Sciatic nerve (tissue), 2 donors: ENCODE data around the gene NFIA. TPM values are rescaled to one million over a fixed set of nuclear protein-coding genes. Genes with fewer than 3 reads are reported as not detected.
A peak's percentile ranks its signal among the peaks of the same experiment; 100 is the strongest.

Experiments used
- ATAC-seq: fragments of 200-7000 bp; cut with Tn5 transposase; one replicate; pipeline ENCODE4 v1.9.1; 2020; ENCODE audit warnings: mild to moderate bottlenecking, moderate library complexity
- DNase-seq: peaks from one replicate; pipeline ENCODE4 v3.0.0-alpha.2; 2020; ENCODE audit warnings: low spot score
- intact Hi-C: fragments of 100-400 bp; cut with DNase I; formaldehyde crosslinking; loops from one replicate; pipeline ENCODE4 v1.14.2; 2022
- total RNA-seq: library from RNA; stranded (reverse); fragmentation: NEBNext Ultra II Directional; extraction: Animal tissue kit (Norgen Biotek cat#: 25700); gene quantifications from one replicate; pipeline ENCODE4 v1.2.1, GENCODE V29; 2021
- donor health status: DM: no; HTN: no; CAD: no.
- donor health status: DM: no; HTN: no; CAD: no.

The NFIA gene
- total RNA-seq, 1 donor from 2014 or later, result 143 TPM

DNA sequence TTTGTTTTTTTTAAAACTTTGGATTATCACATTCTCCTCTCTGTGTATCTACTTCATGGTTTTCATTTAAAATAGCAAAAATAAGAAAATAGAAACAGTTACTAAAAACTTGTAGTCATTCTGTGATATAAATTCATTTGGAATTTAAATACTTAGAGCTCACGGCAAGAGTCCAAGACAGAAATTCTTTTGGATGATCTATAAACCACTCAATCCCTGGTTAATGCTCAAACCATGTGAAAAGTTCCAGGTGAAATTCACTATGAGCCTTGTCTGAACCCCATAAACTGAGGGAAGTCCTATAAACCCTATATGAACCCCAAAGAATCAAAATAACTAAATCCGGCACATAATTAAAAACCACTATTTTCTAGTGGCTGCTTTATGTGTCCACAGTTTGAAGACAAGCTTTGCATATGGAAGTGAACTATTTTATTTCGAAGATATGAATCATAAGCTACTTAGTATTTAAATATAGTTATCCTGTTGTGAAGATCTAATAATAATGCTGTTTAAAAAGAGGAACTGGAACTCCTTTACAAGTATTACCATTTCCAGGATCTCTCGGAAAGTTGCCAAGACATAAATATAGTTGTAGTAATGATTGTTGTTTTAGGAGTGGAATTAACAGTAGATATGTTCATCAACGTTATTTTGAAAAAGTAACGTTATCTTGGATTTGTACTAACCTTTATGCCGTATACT is 163.5 kb downstream of the NFIA start:
- intact Hi-C loops, result no loop called here
- DNase-seq (no peak), ATAC-seq (no peak)

DNA sequence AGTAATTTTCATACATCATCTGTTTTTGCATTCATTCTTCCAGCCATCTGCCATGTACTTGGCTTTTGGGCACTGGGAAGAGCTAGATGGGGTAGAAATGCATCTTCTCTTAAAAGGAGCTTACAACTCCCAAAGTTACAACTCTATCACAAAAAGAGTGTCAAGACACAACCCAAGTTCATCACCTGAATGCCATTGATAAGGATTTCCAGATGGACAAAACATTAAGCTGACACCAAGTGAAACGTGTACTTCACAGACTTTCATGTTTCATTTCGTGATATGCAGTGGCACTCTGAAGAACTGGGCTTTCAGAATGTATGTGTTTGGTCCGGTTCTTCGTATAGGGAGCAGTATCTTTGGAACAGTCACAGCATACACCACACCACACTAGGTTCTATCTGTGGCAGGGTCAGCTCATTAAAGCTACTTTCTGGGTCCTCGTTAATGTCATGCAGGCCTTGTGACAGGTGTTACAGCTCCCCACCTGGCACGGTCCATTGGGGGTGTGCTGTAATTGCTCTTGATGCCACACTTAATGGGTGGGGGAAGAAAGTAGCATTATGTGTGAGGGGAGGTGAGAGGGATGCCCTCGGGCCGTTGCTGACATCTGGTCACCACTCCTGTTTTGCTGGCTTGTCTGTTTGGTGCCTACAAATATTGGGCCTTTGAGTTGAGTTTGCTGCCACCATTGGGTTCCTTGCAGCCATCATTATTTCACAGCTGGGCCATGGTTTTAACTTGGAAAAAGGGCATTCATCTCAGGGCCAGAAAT is 164.9 kb downstream of the NFIA start:
- DNase-seq (no peak), ATAC-seq (no peak)
- intact Hi-C loops, result no loop called here

DNA sequence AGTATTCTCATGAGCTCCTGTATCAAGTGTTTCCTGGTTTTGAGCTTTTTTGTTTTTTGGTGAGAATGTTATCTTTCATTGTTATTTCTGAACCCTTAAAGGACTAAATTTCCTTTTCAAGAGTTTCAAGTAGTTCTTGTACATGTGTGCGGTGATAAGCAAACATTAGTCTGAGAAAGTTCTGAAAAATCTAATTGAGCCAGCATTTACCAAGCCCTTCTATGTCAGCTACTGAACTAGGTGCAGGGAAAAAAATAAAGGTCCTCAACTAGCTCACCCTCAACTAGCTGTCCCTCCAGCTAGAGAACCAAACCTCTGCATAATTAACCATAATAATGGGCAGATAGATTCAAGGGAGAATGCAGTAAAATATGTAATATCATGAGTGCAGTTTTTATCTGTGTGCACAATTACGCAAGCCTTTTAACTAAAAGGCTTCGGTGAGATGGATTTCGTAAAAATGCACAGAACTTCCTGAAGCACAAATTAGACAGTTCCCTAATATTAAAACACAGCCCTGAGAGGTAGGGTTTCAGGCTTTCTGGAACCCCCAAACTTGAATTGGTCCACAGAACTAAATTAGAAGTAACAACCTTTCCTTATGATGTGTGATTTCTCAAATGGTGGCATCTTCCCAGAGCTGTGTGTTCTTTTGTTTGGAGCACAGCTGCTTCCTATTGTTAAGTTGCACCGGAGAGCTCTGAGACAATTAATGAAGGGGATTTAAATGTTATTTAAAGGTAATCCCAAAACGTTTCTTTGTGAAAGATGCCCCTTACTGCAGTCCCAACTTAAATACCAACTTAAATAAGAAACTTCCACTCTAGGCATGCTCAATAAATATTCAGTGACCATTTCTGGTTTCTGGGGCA is 165.8 kb downstream of the NFIA start:
- no peak for ATAC-seq
- DNase-seq, result no peak
- intact Hi-C loops, result no loop called here

DNA sequence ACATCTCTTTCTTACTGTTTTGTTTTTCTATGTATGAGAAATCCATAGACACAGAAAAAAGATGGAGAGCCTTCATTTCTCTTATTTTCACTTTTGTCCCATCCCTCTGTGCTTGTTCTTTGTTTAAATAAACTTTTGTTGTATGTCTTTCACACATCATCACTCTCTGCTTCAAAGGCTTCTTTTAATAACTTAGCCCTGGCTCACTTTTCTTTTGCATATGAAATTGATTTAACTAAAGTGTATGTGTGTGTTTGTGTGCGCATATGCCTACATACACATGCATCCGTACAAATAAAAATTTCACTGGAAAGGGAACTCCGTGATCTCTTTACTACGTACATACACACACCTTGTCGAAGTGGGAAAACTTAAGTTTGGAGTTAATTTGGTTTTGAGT is 168.6 kb downstream of the NFIA start:
- intact Hi-C loops, result no loop called here
- DNase-seq, result no peak
- ATAC-seq, result no peak

DNA sequence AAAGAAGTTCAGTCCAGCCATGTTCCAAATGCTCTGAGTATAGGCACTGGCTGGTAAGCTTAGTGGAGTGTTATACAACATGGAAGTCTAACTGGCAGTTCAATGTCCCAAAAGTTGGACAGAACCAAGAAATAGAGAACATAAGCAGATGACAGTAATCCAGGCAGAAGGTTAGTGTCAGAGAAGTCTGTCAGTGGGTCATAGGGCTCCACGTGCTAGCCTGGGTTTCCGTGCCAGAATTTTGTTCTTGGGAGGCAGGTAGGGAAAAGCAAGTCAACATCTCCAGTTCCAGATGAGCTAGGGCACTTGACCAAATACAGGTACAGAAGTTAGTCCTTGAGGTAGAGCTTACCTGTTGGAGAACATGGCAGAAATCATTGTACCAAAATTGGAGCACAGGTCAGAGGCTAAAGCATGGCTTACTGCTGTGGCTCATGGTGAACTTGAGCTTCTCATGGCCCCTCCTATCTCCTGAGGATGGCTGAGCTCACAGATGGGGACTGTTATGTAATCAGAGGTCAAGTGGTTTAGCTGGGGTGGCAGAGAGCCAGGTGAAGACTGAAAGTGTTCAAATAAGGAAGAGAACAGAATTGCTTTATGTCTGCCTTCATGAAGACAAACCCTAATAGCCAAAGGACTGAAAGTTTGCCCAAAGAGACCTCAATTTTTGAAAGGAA is 170.8 kb downstream of the NFIA start:
- ATAC-seq (peak; percentile 95), DNase-seq (peak; percentile 88)
- intact Hi-C loops, result no loop called here

DNA sequence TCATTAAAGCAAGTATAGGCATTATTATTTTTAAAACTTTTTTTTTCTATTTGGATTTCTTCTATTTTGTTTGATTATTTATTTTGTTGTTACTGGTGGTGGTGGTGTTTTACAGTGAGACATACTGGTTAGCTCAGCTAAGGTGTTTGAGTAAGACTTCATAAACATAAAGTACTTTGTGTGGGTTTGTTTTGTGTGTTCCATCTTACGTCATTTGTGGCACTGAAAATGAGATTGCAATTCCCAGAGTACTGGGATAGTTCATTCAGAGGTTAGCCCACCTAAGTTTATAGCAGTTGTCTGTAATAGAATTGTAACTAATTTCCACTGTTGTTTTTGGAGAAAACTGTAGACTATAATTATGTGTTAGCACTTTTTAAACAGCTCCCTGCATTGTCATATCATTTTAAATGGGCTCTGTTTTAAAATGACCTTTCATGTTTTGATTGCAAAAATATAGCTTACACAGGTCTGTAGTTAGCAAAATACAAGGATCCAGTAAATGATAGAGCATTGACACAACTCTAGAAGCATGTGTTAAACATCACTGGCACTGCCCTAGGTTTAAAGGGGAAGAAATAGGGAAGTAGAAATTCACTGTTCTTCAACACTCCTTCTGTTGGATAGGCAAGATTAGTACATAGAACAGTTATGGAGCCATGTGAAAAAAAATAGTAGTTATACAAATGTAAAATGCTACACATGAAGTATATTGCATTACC is 171.7 kb downstream of the NFIA start:
- ATAC-seq (peak; percentile 61), DNase-seq (no peak)
- intact Hi-C loops, result no loop called here

DNA sequence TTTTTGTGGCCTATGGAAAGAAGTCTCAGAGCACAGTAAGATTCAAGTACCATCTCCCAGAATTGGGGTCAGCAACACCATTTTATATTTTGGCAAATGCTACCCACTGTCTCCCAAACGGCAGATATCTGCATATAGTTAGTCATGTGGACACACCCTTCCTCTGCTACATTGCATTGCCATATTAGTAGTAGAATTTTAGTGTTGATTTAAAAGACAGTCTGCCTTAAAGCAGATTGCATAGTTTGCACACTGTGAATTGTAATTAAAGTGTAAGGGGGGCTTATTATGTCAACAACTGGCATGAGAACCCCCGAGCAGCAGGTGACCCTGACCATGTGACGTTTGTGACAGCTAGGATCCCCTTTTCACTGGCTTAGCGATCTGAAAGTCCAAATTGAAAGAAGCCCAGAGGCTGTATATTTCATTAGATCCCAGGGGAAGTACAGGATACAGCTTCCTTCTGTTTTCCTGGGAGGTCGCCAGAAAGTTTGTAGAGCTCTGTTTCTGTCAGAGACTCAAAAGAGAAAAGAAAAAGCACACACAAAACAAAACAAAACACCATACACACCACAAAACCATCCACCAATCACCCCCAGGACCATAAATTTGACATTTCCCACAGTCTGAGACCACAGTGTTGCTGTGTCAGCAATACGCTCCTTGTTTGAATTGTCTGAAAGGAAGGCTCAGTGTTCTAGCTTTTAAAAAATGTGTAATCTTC is 172.4 kb downstream of the NFIA start:
- ATAC-seq (peak; percentile 65), DNase-seq (no peak)
- intact Hi-C loops, result no loop called here

DNA sequence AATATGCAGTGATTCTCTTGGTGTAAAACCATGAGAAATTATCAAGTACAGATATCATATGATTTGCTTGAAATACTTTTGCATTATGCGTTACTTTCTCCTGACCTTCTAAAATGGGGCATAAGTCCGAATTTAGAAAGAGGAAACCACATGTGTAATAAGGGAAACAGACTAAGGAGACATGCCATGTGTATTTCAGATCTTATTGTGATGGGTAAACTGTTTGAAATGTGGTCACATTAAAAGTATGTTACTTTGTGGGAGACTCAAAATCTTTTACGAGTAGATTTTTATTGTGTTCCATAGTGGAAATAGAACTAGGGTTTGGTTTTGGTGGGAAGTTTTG is 173.0 kb downstream of the NFIA start:
- intact Hi-C loops, result no loop called here
- no peak for DNase-seq
- ATAC-seq, result no peak

DNA sequence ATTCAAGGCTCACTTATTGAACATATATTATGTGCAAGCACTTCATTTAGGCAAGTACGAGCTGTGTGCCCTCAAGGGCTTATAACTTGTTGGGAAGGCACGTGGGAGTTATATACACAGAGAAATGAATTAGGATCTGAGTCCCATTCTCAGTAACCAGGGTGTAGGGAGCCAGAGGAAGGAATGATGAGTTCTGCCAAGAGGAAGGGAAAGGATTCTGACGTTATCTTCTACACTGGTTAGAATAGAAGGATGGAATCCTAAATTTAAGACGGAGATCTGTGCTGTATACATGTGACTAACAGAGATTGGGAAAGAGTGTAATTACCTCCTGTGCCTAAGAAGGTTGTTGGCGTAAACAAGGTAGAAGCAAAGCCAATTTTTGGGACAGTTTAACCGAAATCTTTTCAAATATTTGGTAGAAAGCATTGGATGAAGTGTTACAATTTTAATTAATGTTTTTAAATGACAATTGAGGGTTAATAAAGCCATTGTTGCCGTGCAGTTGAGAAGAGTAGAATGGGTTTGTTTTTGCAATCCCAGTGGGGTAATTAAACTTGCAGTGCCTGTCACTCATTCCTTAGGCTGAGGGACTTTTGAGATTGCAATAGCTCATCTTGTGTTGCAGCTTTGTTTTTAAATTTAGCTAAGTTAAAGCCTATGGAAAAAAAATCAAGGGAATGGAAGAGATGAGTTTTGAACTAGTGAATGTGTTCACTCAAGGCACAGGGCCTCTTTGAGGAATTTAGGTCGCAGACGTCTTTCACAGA is 177.2 kb downstream of the NFIA start:
- DNase-seq, result no peak
- intact Hi-C loops, result no loop called here
- ATAC-seq, result peak; percentile 59

DNA sequence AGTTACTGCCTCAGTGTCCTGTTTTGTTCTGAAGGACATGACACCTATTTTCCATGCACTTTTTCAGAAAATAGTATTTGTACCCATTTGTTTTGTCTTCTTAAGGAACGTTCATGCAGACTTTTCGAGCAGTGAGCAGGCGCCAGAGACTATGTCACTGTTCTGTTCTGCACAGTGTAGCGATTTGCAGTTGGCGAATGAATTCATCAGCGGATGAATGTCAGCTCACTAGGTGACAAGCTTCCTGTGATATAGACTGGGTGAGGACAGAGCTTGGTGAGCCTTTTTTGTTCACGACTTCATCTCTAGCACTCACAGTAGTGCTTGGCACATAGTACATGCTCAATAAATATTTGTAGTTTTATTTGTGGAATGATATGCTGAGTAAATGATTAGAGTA is 177.8 kb downstream of the NFIA start:
- intact Hi-C loops, result no loop called here
- ATAC-seq, result no peak
- DNase-seq, result no peak

DNA sequence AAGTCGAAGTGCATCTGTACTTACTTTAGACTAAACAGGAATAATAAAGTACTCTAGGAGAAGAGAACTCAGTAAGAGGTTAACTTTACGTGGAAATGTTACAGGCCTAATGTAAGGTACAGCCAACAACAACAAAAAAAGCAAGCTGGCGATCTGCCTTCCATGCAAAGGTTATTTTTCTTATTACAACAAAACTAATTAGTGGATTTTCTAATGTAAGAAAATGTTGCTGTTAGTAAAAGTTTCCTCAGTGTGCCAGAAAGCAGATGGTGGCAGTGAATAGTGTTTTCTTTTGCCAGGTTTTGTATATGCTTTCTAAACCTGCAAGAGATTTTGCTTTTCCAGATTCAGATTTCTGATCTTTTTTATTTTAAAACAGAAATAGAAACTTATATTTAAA is 179.2 kb downstream of the NFIA start:
- ATAC-seq (no peak), DNase-seq (no peak)
- intact Hi-C loops, result no loop called here

DNA sequence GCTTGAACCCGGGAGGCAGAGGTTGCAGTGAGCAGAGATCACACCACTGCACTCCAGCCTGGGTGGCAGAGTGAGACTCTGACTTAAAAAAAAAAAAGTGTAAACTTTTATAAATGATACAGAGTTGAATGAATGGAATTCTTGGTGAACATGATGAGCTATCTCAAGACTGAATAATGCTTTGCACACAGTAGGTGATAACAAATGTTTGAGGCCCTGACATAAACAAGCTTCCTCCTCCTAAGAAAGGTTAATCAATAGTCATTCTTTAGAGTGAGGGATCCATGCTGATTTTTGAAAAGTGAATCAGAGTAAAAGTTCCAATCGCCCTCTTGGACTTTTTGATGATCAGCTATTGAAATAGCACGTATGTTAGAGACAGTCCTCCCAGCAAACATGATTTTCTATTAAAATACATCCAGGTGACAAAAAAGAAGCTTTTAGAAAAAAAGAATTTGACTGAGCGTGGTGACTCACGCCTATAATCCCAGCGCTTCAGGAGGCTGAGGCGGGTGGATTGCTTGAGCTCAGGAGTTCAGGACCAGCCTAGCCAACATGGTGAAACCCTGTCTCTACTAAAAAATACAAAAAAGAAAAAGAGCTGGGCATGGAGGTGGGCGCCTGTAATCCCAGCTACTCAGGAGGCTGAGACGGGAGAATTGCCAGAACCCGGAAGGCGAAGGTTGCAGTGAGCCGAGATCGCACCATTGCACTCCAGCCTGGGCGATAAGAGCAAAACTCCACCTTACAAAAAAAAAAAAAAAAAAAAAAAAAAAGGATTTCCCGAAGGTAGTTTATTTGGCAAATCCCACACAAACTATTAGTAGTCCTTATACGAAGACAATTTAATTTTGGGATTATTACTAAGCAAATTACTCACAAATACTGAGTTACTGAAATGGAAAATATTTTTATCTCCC is 181.8 kb downstream of the NFIA start:
- DNase-seq, result no peak
- intact Hi-C loops, result no loop called here
- no peak for ATAC-seq

DNA sequence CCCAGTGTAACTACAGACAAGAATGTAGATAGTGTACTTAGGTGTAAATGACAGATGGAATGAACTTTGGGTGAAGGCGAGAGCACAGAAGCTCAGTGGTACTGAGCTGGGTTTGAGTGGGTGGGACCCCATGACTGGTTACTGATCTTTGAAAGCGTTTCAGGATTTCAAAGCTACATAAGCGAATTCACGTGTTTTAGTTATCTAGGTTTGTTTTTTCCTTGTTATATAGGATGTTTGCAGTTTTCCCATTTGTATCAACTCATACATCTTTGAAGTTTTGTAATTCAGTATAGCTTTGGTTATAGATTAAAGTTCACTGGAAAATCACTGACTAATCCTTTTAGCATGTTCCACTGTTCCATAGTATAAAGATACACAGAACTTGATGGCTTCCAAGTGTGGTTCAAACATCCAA is 182.5 kb downstream of the NFIA start:
- ATAC-seq (no peak), DNase-seq (no peak)
- intact Hi-C loops, result no loop called here

DNA sequence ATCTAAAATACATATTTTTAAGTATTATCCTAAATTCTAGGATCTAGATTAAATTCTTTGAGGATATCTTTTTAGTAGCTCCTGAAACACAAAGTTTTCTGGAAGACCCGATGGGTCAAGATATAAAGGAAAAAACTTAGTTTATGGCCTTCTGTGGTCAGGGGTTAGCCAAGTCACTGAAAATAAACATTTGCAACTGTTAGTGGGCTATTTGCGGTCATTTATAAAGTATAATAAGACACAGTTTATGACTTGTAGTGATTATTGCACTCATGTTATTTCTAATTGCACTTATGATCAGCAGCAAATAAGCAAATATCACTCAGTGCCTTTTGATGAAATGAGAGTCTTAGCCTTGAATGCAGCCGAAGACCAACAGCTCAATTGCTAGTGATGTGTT is 183.3 kb downstream of the NFIA start:
- intact Hi-C loops, result no loop called here
- ATAC-seq (no peak), DNase-seq (no peak)

DNA sequence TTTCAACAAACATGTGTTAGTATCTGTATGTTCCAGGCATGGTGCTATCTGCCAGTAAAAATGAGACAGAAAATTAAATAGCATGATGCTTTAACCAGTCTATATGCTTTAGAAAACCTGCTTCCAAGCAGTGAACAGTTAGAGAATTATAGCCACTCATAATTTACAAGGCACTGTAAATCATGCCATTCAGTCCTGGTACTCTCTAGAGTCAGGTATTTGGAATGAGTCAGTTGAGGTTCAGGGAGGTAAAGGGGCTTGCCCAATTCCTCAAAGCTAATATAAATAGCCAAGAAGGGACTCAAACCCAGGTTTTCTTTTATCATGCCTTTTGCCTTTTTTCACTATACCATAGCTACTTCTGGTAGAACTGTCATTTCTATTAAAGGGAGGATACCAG is 184.4 kb downstream of the NFIA start:
- intact Hi-C loops, result no loop called here
- no peak for ATAC-seq
- DNase-seq, result no peak

DNA sequence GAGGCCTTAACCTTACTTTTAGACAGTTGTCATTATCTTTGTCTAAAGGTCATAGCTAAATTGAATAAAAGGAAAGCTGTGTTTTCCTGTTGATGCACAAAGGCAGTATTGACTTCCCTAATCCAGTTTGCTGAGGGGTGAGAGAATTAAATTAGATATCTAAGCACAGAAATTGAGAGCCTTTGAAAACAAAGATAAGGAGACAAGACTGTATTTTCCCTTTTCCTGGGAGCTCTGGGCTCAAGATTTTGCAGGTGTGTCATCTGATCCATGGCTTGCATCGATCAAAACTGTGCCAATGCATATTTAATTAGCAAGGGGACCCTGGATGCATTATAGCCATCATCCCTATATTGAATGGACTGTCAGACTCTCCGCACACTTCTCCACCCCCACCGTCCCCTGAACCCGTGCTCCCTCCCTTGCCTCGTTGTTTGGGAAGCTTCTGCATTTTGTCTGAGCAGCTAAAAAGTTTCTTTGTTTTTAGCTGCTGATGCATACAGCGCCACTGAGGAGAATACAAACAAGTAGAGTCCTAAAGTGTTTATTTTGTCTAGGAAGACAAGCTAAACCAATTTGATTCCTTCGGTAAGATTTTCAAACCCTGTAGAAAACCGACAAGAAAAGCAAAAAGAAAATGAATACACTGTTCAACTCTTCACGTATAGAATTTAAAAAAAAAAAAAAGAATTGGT is 186.3 kb downstream of the NFIA start:
- intact Hi-C loops, result no loop called here
- ATAC-seq (no peak), DNase-seq (no peak)
